NCI-H1436 treated with DMSO at 0.1 percent for 48 hours (cell line): ENCODE measurements around the gene SLC4A9.
A peak's percentile ranks its signal among the peaks of the same experiment; 100 is the strongest.
"Not testable (repeated sequence)": the region's sequence is repeated elsewhere in the genome, so short reads cannot be mapped to it uniquely, and the experiment has no call there.

Source experiments
- DNase-seq: peaks from one replicate; lab custom pipeline; 2025; lab: John Stamatoyannopoulos, UW

SLC4A9 gene

GRCh38 chr5:140339636-140340035, 20.4 kb upstream of the SLC4A9 start:
- DNase-seq: no peak

GRCh38 chr5:140340605-140341121, 19.3 kb upstream of the SLC4A9 start:
- no peak for DNase-seq

GRCh38 chr5:140341591-140341990, 18.4 kb upstream of the SLC4A9 start:
- no peak for DNase-seq

- DNase-seq: no peak
Measured at GRCh38 chr5:140342287-140342686, 17.7 kb upstream of the SLC4A9 start.

- no peak for DNase-seq
Measured at GRCh38 chr5:140342896-140343295, 17.1 kb upstream of the SLC4A9 start.

- DNase-seq: not testable (repeated sequence)
Measured at GRCh38 chr5:140343849-140344248, 16.1 kb upstream of the SLC4A9 start.

GRCh38 chr5:140344683-140345423, 15.1 kb upstream of the SLC4A9 start:
- DNase-seq: no peak

- no peak for DNase-seq
Measured at GRCh38 chr5:140345919-140346347, 14.1 kb upstream of the SLC4A9 start.

GRCh38 chr5:140346348-140347221, 13.4 kb upstream of the SLC4A9 start, which contains the start of gene HBEGF:
Gene HBEGF, minus strand, starts transcription at chr5:140346603. Its CDS starts 275 bp downstream, at chr5:140346328.
- no peak for DNase-seq

GRCh38 chr5:140347360-140347759, 12.6 kb upstream of the SLC4A9 start:
- no peak for DNase-seq

GRCh38 chr5:140348104-140348503, 11.9 kb upstream of the SLC4A9 start:
- no peak for DNase-seq

- DNase-seq: no peak
Measured at GRCh38 chr5:140349244-140349643, 10.8 kb upstream of the SLC4A9 start.

GRCh38 chr5:140351609-140352334, 8.2 kb upstream of the SLC4A9 start:
- DNase-seq: no peak

GRCh38 chr5:140355546-140355945, 4.4 kb upstream of the SLC4A9 start:
- DNase-seq: no peak

- no peak for DNase-seq
Measured at GRCh38 chr5:140356853-140357725, 2.9 kb upstream of the SLC4A9 start.

GRCh38 chr5:140357726-140358093, 2.3 kb upstream of the SLC4A9 start:
- DNase-seq: peak; percentile 70

- DNase-seq: no peak
Measured at GRCh38 chr5:140358738-140359310, 1.2 kb upstream of the SLC4A9 start.

GRCh38 chr5:140360681-140361479, 886 bp downstream of the SLC4A9 start:
- DNase-seq: no peak

- no peak for DNase-seq
Measured at GRCh38 chr5:140361901-140362300, 1.9 kb downstream of the SLC4A9 start.

- DNase-seq: no peak
Measured at GRCh38 chr5:140362311-140362710, 2.3 kb downstream of the SLC4A9 start.
